GM23248 (cell line): ENCODE measurements around the gene OR51B2. TPM values are rescaled to one million over a fixed set of nuclear protein-coding genes. Genes with fewer than 3 reads are reported as not detected.

Experiments used
- DNase-seq: peaks from one replicate; pipeline ENCODE4 v3.0.0-alpha.2; 2015
- H2AFZ ChIP-seq: fragments of 200-600 bp; sonication (generic); 2 replicates; pipeline ENCODE4 v1.6.1; 2016; ENCODE audit warnings: antibody characterized with exemption
- H3F3A ChIP-seq: fragments of 200-600 bp; sonication (generic); 2 replicates; pipeline ENCODE4 v1.6.1; 2016; ENCODE audit warnings: mild to moderate bottlenecking, antibody characterized with exemption, mixed run types; ENCODE audit not compliant: insufficient read depth
- H3K27ac ChIP-seq: fragments of 200-600 bp; sonication (generic); 2 replicates; pipeline ENCODE4 v1.5.1; 2016; ENCODE audit warnings: mild to moderate bottlenecking
- H3K27me3 ChIP-seq: fragments of 200-600 bp; sonication (generic); replicated peaks from 2 replicates; pipeline ENCODE4 v1.6.1; 2016; ENCODE audit warnings: mild to moderate bottlenecking; ENCODE audit not compliant: insufficient read depth
- H3K36me3 ChIP-seq: fragments of 200-600 bp; sonication (generic); 2 replicates; pipeline ENCODE4 v1.6.1; 2016; ENCODE audit warnings: low read depth, mild to moderate bottlenecking
- H3K4me1 ChIP-seq: fragments of 200-600 bp; sonication (generic); 2 replicates; pipeline ENCODE4 v1.6.1; 2016; ENCODE audit warnings: mild to moderate bottlenecking; ENCODE audit not compliant: insufficient read depth
- H3K4me2 ChIP-seq: fragments of 200-600 bp; sonication (generic); one replicate; pipeline ENCODE4 v1.6.1; 2016; ENCODE audit warnings: mild to moderate bottlenecking; ENCODE audit not compliant: unreplicated experiment
- H3K4me3 ChIP-seq: fragments of 200-600 bp; sonication (generic); 2 replicates; pipeline ENCODE4 v1.5.1; 2016; ENCODE audit warnings: mild to moderate bottlenecking
- H3K79me2 ChIP-seq: fragments of 200-600 bp; sonication (generic); 2 replicates; pipeline ENCODE4 v1.6.1; 2016; ENCODE audit warnings: mild to moderate bottlenecking; ENCODE audit not compliant: insufficient read depth
- H3K9ac ChIP-seq: fragments of 200-600 bp; sonication (generic); 2 replicates; pipeline ENCODE4 v1.6.1; 2016; ENCODE audit warnings: mild to moderate bottlenecking
- H3K9me2 ChIP-seq: fragments of 200-600 bp; sonication (generic); 2 replicates; pipeline ENCODE4 v1.6.1; 2016; ENCODE audit warnings: mixed run types, mild to moderate bottlenecking, moderate library complexity; ENCODE audit not compliant: insufficient read depth
- H3K9me3 ChIP-seq: fragments of 200-600 bp; sonication (generic); one replicate; pipeline ENCODE4 v1.6.1; 2017; ENCODE audit warnings: low read depth
- H4K20me1 ChIP-seq: fragments of 200-600 bp; sonication (generic); 2 replicates; pipeline ENCODE4 v1.6.0; 2016; ENCODE audit not compliant: insufficient read depth
- EZH2 ChIP-seq: fragments of 200-600 bp; sonication (generic); IDR thresholded peaks from 2 replicates; pipeline ENCODE4 v1.6.1; 2018; ENCODE audit warnings: antibody characterized with exemption, mild to moderate bottlenecking; ENCODE audit not compliant: insufficient read depth, poor library complexity, severe bottlenecking
- EZH2phosphoT487 ChIP-seq: fragments of 200-600 bp; sonication (generic); IDR thresholded peaks from 2 replicates; pipeline ENCODE4 v1.6.1; 2018; ENCODE audit warnings: antibody characterized with exemption, moderate library complexity, mild to moderate bottlenecking, low read depth; ENCODE audit not compliant: insufficient read depth
- WGBS, 2 experiments: methylation state at CpG; one replicate each; pipeline ENCODE4 v1.1.6; 2015 to 2017; ENCODE audit warnings: low lambda C conversion rate in 2 of 2, low coverage in 1 of 2; ENCODE audit errors: missing lambda C conversion rate in 2 of 2; 5-methylcytosine and 5-hydroxymethylcytosine counted together
- in situ Hi-C: fragments of 300-500 bp; cut with MboI; formaldehyde crosslinking; loops from 2 replicates; pipeline ENCODE4 v1.15.0; 2020
- polyA plus RNA-seq: library from polyadenylated mRNA; unstranded; fragments of >200 nt; fragmentation: Nextera tagmentation; extraction: Ambion mirVana; gene quantifications from 2 replicates; pipeline ENCODE4 v1.2.1, GENCODE V29; 2016
- total RNA-seq: library from RNA; depleted of rRNA; stranded (reverse); fragments of >200 nt; shearing (Covaris generic); gene quantifications from 2 replicates; pipeline ENCODE4 v1.2.3, GENCODE V29; 2014; rRNA removed

The OR51B2 gene
- not detected in 2 replicates for total RNA-seq
- polyA plus RNA-seq = not detected in 2 replicates

- Histone ChIP-seq H4K20me1 (no peaks in the 10 kb centered on the region), H3K79me2 (no peaks in the 10 kb centered on the region), H3K27me3 (no peaks in the 10 kb centered on the region), H3F3A (no peaks in the 10 kb centered on the region), H3K9me2 (peaks cover 6% of the 10 kb centered on the region; the same call in 1 of the 2 replicates), H3K36me3 (no peaks in the 10 kb centered on the region), H3K9me3 (no peaks in the 10 kb centered on the region), H2AFZ (no peak within 1 kb of the TSS), H3K4me1 (no peaks in the 10 kb centered on the region), H3K4me3 (no peak within 1 kb of the TSS), H3K4me2 (no peak within 1 kb of the TSS), H3K27ac (no peak within 1 kb of the TSS), H3K9ac (no peak within 1 kb of the TSS)
- 74 to 78% methylated on average over 3 of the region's 3 CpGs for WGBS, 2 experiments
- in situ Hi-C loops = no loop called here
- no peak for TF ChIP-seq EZH2
- TF ChIP-seq EZH2phosphoT487 = no peak
- no peak for DNase-seq
Measured at GRCh38 chr11:5324197-5324596, at the start of gene OR51B2. OR51B2 (minus strand) TSS chr11:5324297; CDS start chr11:5324297, 0 bp downstream.

- H3K9me2 ChIP-seq = no peaks in the 10 kb centered on the region
- H2AFZ ChIP-seq = no peak overlapping the region
- H3K27me3 ChIP-seq = no peaks in the 10 kb centered on the region
- H3K9me3 ChIP-seq = no peaks in the 10 kb centered on the region
- peaks cover 34% of the 10 kb centered on the region for H3F3A ChIP-seq
- H4K20me1 ChIP-seq = no peaks in the 10 kb centered on the region
- in situ Hi-C loops = loop anchor here (5.0 kb wide), 1 partner anchor 162 kb away; no protein-coding TSS in a partner anchor
- no peak overlapping the region for H3K4me3 ChIP-seq
- TF ChIP-seq EZH2phosphoT487 = no peak
- no peak for TF ChIP-seq EZH2
- H3K9ac ChIP-seq = no peak overlapping the region
- H3K4me2 ChIP-seq = no peak overlapping the region
- DNase-seq = peak; percentile 68
- H3K36me3 ChIP-seq = no peaks in the 10 kb centered on the region
- H3K79me2 ChIP-seq = no peaks in the 10 kb centered on the region
- peaks cover 48% of the 10 kb centered on the region for H3K4me1 ChIP-seq
- H3K27ac ChIP-seq = no peak overlapping the region
Measured at GRCh38 chr11:5369789-5370188, 45.7 kb upstream of the OR51B2 start.

- Histone ChIP-seq H3K9me3 (no peaks in the 10 kb centered on the region), H4K20me1 (no peaks in the 10 kb centered on the region), H3K4me3 (no peak overlapping the region), H3K9ac (no peak overlapping the region), H2AFZ (peak overlapping the region; percentile 47), H3K27ac (peak overlapping the region; percentile 82), H3K9me2 (no peaks in the 10 kb centered on the region), H3K4me2 (peak overlapping the region; percentile 51), H3K27me3 (no peaks in the 10 kb centered on the region), H3K4me1 (peaks cover 60% of the 10 kb centered on the region), H3K36me3 (no peaks in the 10 kb centered on the region), H3F3A (peaks cover 41% of the 10 kb centered on the region), H3K79me2 (no peaks in the 10 kb centered on the region)
- TF ChIP-seq EZH2phosphoT487 (no peak), EZH2 (no peak)
- in situ Hi-C loops = no loop called here
- DNase-seq = no peak
- 72 to 76% methylated on average over 3 of the region's 3 CpGs for WGBS, 2 experiments
Measured at GRCh38 chr11:5368502-5369043, 44.5 kb upstream of the OR51B2 start.

GRCh38 chr11:5367448-5368074 is 43.5 kb upstream of the OR51B2 start:
- H3K79me2 ChIP-seq = no peaks in the 10 kb centered on the region
- WGBS, 2 experiments = 66 to 81% methylated on average over 2 of the region's 2 CpGs
- H2AFZ ChIP-seq = peak overlapping the region; percentile 22
- no peaks in the 10 kb centered on the region for H4K20me1 ChIP-seq
- H3K9me3 ChIP-seq = no peaks in the 10 kb centered on the region
- H3K4me1 ChIP-seq = peaks cover 65% of the 10 kb centered on the region
- TF ChIP-seq EZH2 = no peak
- no peak for TF ChIP-seq EZH2phosphoT487
- H3K9me2 ChIP-seq = no peaks in the 10 kb centered on the region
- peak overlapping the region; percentile 51 for H3K4me2 ChIP-seq
- peak overlapping the region; percentile 82 for H3K27ac ChIP-seq
- no peaks in the 10 kb centered on the region for H3K27me3 ChIP-seq
- peaks cover 44% of the 10 kb centered on the region for H3F3A ChIP-seq
- H3K36me3 ChIP-seq = no peaks in the 10 kb centered on the region
- H3K9ac ChIP-seq = peak overlapping the region; percentile 46; the same call in 1 of the 2 replicates
- DNase-seq = peak; percentile 73
- in situ Hi-C loops = no loop called here
- no peak overlapping the region for H3K4me3 ChIP-seq
